NCI-H1436 treated with DMSO at 0.1 percent for 48 hours (cell line): Measurements from ENCODE around the gene CIRBP.
A peak's percentile ranks its signal among the peaks of the same experiment; 100 is the strongest.

Source experiments
- DNase-seq: peaks from one replicate; lab custom pipeline; 2025; lab: John Stamatoyannopoulos, UW

Gene CIRBP

DNA sequence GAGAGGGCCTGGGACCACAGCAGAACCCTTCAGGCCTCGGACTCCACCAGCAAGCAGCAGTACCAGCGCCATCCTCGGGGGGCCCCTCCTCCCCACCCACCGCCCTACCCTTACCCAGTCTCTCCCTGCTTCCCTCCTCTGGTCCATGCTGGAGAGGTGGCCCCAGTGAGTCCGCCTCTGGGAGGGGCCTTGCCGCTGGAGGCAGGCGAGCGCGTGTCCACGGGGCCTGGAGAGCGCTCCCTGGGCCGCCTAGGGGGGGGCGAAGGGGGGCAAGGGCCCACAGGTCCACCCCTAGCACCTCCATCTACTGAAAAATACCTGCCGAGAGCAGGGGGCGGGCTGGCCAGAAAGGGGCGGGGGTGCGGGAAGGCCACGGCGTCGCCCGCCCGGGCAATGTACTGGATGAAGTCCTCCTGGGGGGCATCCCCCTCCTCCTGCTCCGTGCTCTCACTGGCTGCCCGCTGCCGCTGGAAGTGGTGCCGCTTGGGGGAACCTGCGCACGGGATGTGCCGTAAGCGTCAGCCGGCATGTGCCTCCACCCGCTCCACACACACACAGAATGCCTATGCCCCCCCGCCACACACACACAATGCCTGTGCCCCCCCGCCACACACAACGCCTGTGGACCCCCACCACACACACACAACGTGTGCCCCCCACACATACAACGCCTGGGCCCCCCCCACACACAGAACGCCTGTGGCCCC lies 38.2 kb upstream of the CIRBP start:
- DNase-seq, result no peak

DNA sequence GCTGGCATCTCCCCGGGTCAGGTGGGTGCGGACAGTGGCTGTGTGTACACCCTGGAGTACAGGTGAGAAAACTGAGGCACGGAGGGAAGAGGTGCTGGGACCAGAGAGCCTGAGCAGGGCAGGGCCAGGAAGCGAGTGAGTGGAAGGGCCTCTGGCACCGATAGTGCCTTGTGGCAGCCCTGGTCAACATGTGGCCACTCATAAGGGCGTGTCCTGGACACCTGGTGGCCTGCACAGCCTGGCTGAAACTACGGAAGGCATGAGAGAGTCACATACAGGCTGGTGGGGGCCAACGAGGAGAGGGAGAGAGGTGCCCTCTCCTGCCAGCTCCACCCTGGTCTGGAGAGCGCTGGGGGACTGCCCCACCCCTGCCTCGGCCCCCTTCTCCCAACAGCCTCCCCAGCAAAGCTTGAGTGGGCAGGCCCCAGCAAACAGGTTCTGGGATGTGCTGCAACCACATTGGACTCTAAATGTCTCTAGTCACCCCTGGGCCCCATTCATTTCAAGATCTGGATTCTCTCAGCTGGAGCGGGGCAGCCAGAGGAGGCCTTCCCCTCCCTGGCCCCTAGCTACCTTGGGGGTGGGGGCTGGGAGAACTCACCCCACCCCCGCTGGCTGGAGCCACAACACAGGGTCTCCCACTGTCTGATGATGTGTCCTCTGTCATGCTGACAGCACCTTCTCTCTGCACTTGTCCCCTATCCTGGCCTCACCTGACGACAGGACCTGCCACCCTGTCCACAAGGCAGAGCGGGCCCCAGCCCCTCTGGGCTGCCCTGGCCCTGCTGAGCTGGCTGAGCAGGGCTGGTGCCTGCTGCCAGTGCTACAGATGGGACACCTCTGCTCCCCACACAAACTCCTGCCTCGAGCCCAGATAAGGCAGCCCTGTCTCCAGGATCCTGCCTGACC lies 37.1 kb upstream of the CIRBP start:
- DNase-seq, result no peak

DNA sequence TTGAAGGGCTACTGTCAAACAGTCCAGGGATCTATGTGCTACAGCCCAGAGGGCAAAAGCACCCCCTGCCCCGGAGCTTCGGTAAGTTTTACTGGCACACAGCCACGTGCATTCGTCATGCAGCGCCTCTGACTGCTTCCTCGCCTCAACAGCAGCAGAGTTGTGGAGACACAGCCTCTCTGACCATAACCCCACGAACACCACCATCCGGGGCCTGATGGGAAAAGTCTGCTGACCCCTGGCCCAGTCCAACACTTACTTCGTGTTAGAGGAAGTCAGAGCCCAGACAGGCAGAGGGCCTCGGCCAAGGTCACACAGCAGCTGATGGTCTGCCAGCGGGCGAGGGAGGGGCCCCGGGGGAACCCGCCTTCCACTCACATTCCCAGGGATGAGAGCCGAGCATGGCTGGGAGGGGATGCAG lies 36.5 kb upstream of the CIRBP start:
- no peak for DNase-seq

DNA sequence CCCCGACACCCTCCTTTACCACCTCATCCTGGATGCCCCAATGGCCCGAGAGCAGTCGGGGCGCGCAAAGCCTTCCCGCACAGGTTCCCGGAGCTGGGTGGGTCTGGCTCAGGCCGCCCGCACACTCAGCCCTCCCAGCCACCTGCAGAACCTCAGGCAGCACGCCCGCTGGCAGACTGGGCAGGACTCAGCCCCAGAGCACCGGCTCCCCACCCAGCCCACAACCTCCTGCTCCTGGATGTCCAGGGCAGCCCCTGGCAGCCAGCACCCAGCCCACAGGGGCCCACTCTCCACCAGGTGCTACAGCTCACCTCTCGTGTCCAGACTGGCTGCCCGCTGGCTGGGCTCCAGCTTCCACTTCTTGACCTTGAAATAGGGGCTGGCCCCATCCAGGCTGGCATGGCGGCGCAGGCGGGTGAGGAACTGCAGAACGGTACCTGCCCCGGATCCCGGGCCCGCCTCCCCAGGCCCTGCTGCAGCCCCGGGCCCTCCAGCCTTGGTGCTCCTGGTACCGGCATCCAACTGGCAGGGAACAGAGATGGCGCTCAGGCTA lies 35.9 kb upstream of the CIRBP start:
- DNase-seq, result no peak

DNA sequence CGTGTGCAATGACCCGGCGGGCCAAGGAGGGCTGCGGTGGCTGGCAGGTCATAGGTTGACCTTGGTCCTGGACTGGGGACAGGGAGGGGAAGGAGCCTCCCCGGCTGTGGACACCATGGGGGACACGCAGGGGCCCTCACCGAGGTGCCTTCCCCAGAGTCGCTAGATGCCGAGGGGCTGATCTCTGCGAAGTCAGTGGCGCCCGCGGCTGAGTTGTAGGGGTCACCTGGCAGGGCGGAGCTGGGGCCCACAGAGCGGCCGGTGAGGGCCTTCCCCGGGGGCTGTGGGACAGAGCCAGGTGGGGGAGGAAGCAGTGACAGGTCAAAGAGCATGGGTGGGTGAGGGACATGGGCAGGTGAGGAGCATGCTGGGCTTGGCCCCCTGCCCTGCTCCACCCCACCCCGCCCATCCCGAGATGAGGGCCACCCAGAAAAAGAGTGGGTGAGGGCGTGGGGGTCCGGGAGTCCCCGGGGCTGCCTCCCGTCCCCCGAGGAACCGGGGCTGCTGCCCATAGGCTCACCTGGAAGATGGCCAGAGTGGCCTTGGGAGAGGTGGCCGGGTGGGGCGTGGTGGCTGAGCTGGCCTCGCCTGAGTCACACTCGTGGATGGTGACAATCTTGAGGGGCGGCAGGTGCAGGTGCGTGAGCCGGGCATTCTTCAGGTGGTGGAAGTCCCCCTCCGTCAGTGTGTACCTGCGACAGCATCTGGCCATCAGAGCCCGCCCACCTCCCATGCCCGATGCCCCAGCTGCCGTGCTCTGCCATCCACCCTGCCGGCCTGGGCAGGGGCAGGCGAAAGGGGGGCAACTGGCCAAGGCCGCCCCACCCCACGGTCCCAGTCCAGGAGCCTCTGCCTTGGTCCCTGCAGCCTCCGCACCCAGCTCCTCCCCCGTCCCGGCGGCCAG lies 34.8 kb upstream of the CIRBP start:
- no peak for DNase-seq

DNA sequence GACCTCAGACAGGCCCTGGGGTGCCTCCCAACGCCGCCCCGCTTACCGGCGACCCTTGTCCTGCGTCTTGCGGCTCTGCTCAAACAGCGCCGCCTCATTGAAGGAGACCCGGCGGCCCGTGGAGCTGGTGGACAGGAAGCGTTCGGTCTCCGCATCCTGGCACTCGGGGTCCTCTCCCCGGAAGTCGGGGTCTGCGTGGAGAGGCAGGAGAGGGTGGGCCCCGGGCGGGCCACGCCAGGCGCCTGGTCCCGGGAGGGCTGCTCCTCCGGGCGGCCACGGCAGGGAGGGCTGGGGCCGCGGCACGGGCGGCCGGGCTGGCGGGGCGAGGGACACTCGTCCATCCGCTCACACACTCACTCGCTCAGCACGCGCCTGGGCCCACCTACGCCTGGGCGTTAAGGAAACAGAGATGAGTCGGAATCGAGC lies 34.2 kb upstream of the CIRBP start:
- no peak for DNase-seq

DNA sequence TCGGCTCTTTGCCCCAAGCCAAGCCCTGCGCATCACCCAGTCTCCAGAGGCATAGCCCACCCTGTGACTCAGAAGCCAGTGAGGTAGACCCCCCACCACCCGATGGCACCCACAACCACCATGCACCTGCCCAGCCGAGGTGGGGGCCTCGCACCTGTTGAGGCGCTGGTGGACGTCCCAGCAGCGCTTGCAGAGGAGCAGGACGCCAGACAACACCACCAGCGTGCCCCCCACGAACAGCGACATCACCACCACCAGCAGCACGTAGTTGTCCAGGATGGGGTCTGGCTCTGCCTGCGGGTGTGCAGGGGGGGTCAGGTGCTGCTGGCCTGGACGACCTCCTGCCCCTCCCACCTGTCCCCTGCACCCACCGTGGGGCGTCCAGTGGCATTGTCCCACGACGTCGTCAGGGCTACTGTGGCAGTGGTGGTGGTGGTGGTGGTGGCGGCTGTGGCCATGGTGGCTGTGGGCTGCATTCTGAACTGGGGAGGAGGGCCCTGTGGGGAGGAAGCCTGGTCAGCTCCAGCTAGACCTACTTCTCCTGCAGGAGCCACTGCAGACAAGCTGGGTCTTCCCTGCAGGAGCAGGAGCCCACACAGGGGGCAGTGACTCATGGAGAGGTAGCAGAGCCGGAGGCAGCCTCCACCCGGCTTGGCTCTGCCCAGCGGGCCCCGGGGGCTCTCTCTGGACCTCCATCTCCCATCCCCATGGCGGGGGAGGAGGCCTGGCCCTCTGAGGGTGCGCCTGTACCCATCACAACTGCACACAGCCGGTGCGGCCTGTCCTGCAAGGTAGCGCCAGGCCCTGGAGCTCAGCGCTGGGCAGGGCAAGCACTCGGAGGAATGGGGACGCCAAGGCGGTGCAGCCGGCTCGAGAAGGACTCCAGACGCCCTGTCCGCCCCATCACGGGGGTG lies 33.2 kb upstream of the CIRBP start:
- no peak for DNase-seq

DNA sequence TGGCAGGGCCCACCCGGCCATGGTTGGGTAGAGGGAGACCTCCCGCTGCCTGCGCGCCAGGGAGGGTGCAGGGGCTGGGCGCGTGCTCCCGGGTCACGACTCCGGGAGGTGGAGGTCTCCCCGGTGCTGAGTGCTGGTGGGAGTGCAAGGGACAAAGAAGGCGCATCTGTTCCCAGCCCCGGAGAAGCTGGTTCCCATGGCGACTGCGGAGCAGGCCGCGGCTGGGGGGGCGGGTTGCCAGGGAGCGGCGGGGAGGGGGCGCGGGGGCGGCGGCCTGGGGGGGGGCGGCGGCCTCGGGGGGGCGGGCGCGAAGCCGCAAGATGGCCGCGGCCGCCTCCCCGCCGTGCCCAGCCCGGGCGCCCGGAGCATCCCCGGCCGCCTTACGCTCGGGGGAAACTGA lies 32.6 kb upstream of the CIRBP start:
- DNase-seq, result no peak

DNA sequence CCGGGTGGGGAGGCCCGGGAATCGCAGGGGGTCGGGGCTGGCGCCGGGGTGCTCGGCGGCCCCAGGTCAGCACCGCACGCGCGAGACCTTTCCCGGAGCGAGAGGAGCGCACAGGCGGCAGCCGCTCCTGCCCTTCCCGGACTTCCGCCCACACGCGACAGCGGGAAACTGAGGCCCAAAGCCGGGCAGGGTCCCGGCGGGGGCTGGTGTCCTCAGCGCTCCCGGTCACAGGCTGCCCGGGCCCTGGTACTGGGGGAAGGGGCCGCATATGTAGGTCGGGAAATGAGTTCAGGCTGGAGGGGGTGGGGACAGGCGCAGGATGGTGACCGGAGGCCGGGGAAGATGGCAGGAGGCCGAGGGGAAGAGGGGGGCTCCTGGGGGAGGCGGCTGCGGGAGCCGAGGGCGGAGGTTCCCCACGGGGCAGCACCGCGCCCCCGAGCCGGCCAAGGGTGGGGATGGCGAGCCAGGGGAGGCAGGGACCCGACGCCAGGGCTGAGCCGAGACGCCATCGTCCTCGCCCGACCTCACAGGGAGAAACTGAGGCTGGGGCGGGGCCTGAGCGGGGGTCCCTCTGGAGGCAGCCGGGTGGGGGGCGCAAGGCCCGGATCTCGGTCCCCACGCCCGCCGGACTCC lies 32.0 kb upstream of the CIRBP start:
- no peak for DNase-seq

DNA sequence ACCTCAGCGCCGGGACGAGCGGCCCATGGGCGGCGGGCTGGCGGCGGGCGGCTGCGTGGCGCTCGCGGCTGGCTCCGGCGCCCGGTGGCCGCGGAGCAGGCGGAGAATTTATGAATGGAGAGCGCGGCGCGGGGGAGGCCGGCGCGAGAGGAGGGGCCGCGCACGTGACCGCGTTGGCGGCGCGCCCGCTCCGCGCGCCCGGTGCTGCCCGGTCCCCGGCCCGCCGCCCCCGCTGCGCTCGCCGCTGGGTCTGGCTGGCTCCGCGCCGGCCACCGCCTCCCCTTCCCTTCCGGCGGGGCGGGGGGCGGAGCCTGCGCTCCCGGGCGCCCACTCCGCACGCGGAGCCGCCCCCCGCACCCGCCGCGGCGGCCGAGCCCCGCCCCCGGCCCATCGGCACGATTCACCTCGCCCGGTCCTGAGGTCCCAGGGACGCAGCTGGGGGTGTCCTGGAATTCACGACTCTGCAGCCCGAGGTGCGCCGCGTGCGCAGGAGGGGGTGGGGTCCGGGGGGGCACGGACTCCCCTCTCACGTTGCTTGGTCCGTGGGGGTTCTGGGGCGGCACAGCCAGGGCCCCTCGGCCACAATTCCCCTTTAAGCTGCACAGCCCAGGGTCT lies 31.3 kb upstream of the CIRBP start, which contains the start of gene CBARP:
CBARP (minus strand) TSS at position 252 of the 615 bp plus-strand sequence. CDS start 1,905 bp downstream, outside the sequence.
- no peak for DNase-seq

DNA sequence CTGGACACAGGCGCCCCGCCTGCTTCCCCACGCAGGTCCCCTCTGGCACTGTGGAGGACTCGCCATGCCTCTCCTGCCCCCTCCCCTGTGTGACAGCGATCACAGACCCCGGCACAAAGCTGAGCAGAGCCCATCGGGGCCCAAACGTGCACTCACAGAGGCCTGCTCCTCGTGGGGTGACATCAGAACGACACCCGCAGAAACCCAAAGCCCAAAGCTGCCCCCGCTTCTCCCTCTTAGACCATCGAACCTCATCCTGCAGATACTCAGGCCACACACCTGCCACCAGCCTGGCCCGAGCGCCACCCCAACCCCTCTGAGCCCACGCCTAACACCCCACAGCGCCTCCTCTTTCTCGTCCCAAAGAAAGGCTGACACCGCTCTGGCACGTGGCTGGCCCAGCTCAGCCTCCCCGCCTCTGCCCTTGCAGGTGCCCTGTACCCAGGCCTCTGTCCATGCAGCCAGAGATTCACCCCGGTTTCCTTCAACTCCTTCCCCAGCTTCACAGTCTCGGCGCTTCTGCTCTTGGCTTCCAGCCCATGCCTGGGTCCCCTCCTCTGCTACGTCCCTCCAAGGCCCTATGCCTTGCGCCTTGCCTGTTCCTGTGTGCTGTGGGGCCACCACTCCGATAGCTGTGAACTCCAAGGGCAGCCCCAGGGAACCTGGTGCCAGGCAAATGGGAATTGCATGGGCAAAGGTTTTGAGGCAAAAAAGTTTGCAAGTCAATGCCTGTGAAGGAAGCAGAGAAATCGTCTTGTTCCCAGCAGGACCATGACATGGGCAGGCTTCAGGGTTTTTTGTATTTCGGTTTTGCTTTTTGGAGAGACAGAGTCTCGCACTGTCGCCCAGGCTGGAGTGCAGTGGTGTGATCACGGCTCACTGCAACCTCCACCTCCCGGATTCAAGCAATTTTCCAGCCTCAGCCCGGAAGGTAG lies 30.5 kb upstream of the CIRBP start:
- DNase-seq, result no peak

DNA sequence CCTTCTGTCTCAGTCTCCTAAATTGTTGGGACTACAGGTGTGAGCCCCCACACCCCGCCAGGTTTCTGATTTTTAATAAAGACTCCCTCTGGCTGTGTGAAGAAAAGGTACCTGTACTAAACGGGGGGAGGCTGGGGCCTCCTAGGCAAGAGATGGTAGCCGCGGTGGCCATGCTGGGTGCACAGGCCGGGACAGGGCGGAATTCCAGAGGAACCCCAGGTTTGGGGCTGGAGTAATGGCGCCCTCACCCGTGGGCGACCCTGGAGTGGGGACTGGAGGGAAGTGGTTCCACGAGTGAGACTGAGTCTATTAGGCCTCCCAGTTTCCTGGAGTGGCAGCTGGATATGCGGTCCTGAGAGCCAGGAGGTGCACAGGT lies 29.7 kb upstream of the CIRBP start:
- no peak for DNase-seq

DNA sequence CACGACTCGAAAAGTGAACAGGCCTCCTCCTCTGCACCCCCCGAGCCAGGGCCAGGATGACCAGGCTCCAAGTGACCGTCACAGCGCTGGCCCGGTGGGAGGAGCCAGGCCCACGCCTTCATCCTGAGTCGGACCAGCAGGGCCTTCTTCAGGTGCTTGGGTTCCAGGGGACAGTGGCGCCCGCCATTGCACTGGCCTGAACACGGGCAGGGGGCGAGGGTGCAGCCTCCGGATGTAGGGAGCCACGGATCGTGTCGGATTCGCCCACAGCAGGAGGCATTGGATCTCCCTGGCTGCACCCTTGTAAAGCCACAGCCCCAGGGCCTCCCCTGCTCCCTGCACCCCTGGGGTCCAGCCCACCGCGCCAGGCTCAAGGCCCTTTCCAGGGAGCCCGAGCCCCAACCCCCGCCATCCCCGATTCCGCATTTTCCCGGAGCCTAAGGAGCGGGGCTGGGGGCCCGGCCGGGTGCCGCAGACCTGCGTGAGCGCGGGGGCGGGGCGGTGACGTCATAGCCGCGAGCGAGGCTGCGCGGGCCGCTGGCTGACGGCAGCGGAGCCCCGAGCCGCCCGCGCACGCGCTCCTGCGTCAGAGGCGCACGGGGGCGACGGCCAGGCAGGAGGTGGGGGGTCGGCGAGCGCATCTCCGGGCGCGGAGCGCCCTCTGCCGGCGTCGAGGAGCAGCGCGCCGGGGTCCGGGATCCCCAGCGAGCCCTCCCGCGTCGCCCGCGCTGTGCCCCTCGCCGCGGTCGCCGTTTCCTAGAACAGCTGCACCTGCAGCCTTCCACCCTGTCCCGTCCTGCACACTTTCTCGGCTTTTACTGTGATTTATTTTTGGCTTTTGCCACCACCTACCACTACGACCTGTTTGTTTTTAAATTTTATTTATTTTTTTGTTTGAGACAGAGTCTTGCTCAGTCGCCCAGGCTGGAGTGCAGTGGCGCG lies 29.1 kb upstream of the CIRBP start:
- DNase-seq, result no peak

DNA sequence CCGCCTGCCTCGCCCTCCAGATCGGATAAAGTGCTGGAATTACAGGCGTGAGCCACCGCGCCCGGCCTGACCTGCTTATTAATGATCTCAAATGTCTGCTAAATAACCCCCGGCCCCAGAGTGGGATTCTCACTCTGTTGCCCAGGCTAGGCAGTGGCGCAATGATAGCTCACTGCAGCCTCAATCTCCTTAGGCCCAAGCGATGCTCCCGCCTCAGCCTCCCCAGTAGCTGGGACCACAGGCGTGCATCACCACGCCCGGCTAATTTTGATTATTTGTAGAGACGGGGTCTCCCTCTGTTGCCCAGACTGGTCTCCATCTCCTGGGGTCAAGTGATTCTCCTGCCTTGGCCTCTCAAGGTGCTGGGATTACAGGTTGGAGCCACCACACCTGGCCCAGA lies 28.2 kb upstream of the CIRBP start:
- DNase-seq, result no peak

DNA sequence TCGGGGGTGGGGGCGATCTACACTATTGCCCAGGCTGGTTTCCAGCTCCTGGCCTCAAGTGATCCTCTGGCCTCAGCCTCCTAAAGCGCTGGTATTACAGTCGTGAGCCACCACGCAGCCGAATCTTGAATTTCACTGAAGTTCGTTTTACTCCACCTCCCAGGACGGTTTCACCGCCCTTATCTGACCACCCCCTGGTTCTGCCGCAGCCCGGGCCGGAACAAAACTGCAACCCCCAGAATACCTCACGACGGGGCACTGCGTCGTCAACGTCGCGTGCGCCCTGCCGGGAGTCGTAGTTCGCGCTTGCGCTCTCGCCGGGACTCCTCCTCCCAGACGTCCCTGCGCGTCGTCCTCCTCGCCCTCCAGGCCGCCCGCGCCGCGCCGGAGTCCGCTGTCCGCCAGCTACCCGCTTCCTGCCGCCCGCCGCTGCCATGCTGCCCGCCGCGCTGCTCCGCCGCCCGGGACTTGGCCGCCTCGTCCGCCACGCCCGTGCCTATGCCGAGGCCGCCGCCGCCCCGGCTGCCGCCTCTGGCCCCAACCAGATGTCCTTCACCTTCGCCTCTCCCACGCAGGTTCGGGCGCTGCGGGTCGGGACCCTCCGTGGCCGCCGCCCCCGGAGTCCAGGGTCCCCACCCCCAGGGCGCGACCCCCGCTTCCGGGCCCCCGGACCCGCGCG lies 27.6 kb upstream of the CIRBP start, which contains the start of gene ATP5F1D:
ATP5F1D (plus strand) TSS at position 335 of the 679 bp plus-strand sequence; CDS start at position 435, 100 bp downstream.
- peak; percentile 55 for DNase-seq

DNA sequence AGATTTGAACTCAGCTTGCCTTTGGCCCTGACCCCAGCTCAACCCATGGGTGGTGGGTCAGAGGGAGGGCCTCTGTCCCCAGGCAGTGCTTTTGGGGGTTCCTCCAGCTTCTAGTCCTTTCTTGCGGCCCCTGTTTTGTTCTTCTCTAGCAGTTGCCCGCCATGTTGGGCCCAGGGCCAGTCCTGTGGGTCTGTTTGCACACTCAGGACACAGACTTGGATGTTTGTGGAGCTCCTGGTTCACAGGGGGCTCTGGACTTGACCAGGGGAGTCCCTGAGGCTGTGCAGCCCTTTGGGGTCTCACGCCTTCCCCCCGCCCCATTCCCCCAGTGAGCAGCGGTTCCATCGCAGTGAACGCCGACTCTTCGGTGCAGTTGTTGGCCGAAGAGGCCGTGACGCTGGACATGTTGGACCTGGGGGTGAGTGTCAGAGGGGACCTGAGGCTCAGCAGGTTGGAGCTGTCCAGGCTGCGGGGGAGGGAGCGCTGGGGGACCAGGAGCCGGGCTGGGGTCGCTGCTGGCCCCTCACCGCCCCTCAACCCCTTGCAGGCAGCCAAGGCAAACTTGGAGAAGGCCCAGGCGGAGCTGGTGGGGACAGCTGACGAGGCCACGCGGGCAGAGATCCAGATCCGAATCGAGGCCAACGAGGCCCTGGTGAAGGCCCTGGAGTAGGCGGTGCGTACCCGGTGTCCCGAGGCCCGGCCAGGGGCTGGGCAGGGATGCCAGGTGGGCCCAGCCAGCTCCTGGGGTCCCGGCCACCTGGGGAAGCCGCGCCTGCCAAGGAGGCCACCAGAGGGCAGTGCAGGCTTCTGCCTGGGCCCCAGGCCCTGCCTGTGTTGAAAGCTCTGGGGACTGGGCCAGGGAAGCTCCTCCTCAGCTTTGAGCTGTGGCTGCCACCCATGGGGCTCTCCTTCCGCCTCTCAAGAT lies 25.1 kb upstream of the CIRBP start:
- DNase-seq, result no peak
